GM23338 (cell line): ENCODE measurements around the gene COL4A2. TPM values are rescaled to one million over a fixed set of nuclear protein-coding genes. Genes with fewer than 3 reads are reported as not detected.

Experiments
- ATAC-seq: fragments of 200-7000 bp; cut with Tn5 transposase; 3 replicates; pipeline ENCODE4 v1.9.1; 2020
- DNase-seq: peaks from one replicate; pipeline ENCODE4 v3.0.0-alpha.2; 2015; ENCODE audit warnings: low spot score
- H2AFZ ChIP-seq: fragments of 200-600 bp; sonication (generic); 2 replicates; pipeline ENCODE4 v1.8.0; 2016; ENCODE audit warnings: antibody characterized with exemption, mild to moderate bottlenecking, moderate library complexity
- H3F3A ChIP-seq: fragments of 200-600 bp; sonication (generic); replicated peaks from 2 replicates; pipeline ENCODE4 v1.8.0; 2017; ENCODE audit warnings: antibody characterized with exemption, mixed run types, low read depth
- H3K27ac ChIP-seq: fragments of 200-600 bp; sonication (generic); 2 replicates; pipeline ENCODE4 v1.6.1; 2016; ENCODE audit warnings: low read depth
- H3K27me3 ChIP-seq: fragments of 200-600 bp; sonication (generic); 2 replicates; pipeline ENCODE4 v1.8.0; 2016; ENCODE audit warnings: mild to moderate bottlenecking, mixed run types, moderate library complexity; ENCODE audit not compliant: insufficient read depth
- H3K36me3 ChIP-seq: fragments of 200-600 bp; sonication (generic); 2 replicates; pipeline ENCODE4 v1.8.0; 2016; ENCODE audit warnings: mild to moderate bottlenecking; ENCODE audit not compliant: insufficient read depth
- H3K4me1 ChIP-seq: fragments of 200-600 bp; sonication (generic); 2 replicates; pipeline ENCODE4 v1.8.0; 2016; ENCODE audit warnings: mild to moderate bottlenecking, moderate library complexity; ENCODE audit not compliant: insufficient read depth
- H3K4me2 ChIP-seq: fragments of 200-600 bp; sonication (generic); 2 replicates; pipeline ENCODE4 v1.7.1; 2017; ENCODE audit warnings: mixed run types
- H3K4me3 ChIP-seq: fragments of 200-600 bp; sonication (generic); 2 replicates; pipeline ENCODE4 v1.6.1; 2016; ENCODE audit warnings: mixed run types
- H3K79me2 ChIP-seq: fragments of 200-600 bp; sonication (generic); replicated peaks from 2 replicates; pipeline ENCODE4 v1.8.0; 2017; ENCODE audit warnings: mild to moderate bottlenecking; ENCODE audit not compliant: insufficient read depth
- H3K9me2 ChIP-seq: fragments of 200-600 bp; sonication (generic); 2 replicates; pipeline ENCODE4 v1.8.0; 2017; ENCODE audit not compliant: insufficient read depth
- H4K20me1 ChIP-seq: fragments of 200-600 bp; sonication (generic); replicated peaks from 2 replicates; pipeline ENCODE4 v1.8.0; 2017; ENCODE audit warnings: mild to moderate bottlenecking; ENCODE audit not compliant: insufficient read depth
- H3K27ac Mint-ChIP-seq: 2 replicates; pipeline ENCODE4 v1.8.0; 2020; ENCODE audit warnings: inconsistent platforms, mild to moderate bottlenecking, moderate library complexity, mixed read lengths
- H3K27me3 Mint-ChIP-seq: 3 replicates; pipeline ENCODE4 v1.8.0; 2022; ENCODE audit warnings: low read depth, mild to moderate bottlenecking, moderate library complexity, mixed read lengths, inconsistent platforms; ENCODE audit not compliant: insufficient read depth, poor library complexity
- H3K36me3 Mint-ChIP-seq: 3 replicates; pipeline ENCODE4 v1.8.0; 2021; ENCODE audit warnings: low read depth, mild to moderate bottlenecking, inconsistent platforms, moderate library complexity, mixed read lengths
- H3K4me1 Mint-ChIP-seq: 3 replicates; pipeline ENCODE4 v1.8.0; 2020; ENCODE audit warnings: mild to moderate bottlenecking, inconsistent platforms, mixed read lengths
- H3K4me3 Mint-ChIP-seq: 3 replicates; pipeline ENCODE4 v1.8.0; 2021; ENCODE audit warnings: moderate library complexity, mild to moderate bottlenecking, inconsistent platforms, mixed read lengths
- H3K9me3 Mint-ChIP-seq: 3 replicates; pipeline ENCODE4 v1.8.0; 2020; ENCODE audit warnings: moderate library complexity, mild to moderate bottlenecking, inconsistent platforms, mixed read lengths
- CREB1 ChIP-seq: fragments of 250-450 bp; sonication (Bioruptor Pico); IDR thresholded peaks from 2 replicates; pipeline ENCODE4 v1.5.0; 2020; ENCODE audit warnings: low read depth, mild to moderate bottlenecking, moderate library complexity
- CTCF ChIP-seq, 2 experiments: fragments of 200-600 bp in 1 of 2; sonication (generic) in 1 of 2; conservative IDR thresholded peaks; 2 replicates each; pipeline versions ENCODE4 v1.5.1 to v1.6.1; 2016 to 2017; ENCODE audit warnings: antibody characterized with exemption in 2 of 2, low read depth in 2 of 2, mild to moderate bottlenecking in 2 of 2, moderate library complexity in 1 of 2
- ETS1 ChIP-seq: IDR thresholded peaks from 2 replicates; pipeline ENCODE4 v1.6.1; 2016; ENCODE audit warnings: antibody characterized with exemption
- EZH2 ChIP-seq: fragments of 200-600 bp; sonication (generic); IDR thresholded peaks from one replicate; pipeline ENCODE4 v1.8.0; 2017; ENCODE audit warnings: antibody characterized with exemption, mild to moderate bottlenecking, low read depth; ENCODE audit not compliant: unreplicated experiment
- EZH2phosphoT487 ChIP-seq: fragments of 200-600 bp; sonication (generic); IDR thresholded peaks from one replicate; pipeline ENCODE4 v1.8.1; 2018; ENCODE audit warnings: antibody characterized with exemption; ENCODE audit not compliant: unreplicated experiment
- JUNB ChIP-seq: IDR thresholded peaks from one replicate; pipeline ENCODE4 v1.6.1; 2016; ENCODE audit warnings: antibody characterized with exemption; ENCODE audit not compliant: unreplicated experiment
- POLR2AphosphoS5 ChIP-seq: IDR thresholded peaks from 2 replicates; pipeline ENCODE4 v1.6.1; 2016; ENCODE audit warnings: antibody characterized with exemption, low read depth
- REST ChIP-seq: IDR thresholded peaks from one replicate; pipeline ENCODE4 v1.6.1; 2018; ENCODE audit warnings: antibody characterized with exemption; ENCODE audit not compliant: unreplicated experiment
- STAT1 ChIP-seq: IDR thresholded peaks from one replicate; pipeline ENCODE4 v1.6.1; 2016; ENCODE audit warnings: antibody characterized with exemption; ENCODE audit not compliant: unreplicated experiment
- ZNF114 ChIP-seq: fragments of 250-450 bp; sonication (Bioruptor Pico); IDR thresholded peaks from 2 replicates; pipeline ENCODE4 v1.5.0; 2020; ENCODE audit warnings: mild to moderate bottlenecking, moderate library complexity
- ZNF462 ChIP-seq: fragments of 250-450 bp; sonication (Bioruptor Pico); IDR thresholded peaks from 2 replicates; pipeline ENCODE4 v1.5.0; 2020; ENCODE audit warnings: mild to moderate bottlenecking, moderate library complexity
- polyA plus RNA-seq: library from polyadenylated mRNA; unstranded; fragments of >200 nt; fragmentation: Nextera tagmentation; extraction: Ambion mirVana; gene quantifications from 2 replicates; pipeline ENCODE4 v1.2.1, GENCODE V29; 2016
- total RNA-seq: library from RNA; depleted of rRNA; stranded (reverse); fragments of >200 nt; shearing (Covaris generic); gene quantifications from 2 replicates; pipeline ENCODE4 v1.2.3, GENCODE V29; 2014

The COL4A2 gene
- total and polyA plus RNA-seq, 2 experiments from 2014 or later = 37.4 to 131 TPM

GRCh38 chr13:110467516-110468110 lies 160.5 kb downstream of the COL4A2 start:
- no peaks in the 10 kb centered on the region for H3F3A ChIP-seq
- no peaks in the 10 kb centered on the region for H3K79me2 ChIP-seq
- H3K27me3 ChIP-seq = no peaks in the 10 kb centered on the region
- H4K20me1 ChIP-seq = no peaks in the 10 kb centered on the region
- TF ChIP-seq EZH2phosphoT487 = no peak
- TF ChIP-seq REST = no peak
- TF ChIP-seq JUNB = no peak
- TF ChIP-seq EZH2 = no peak
- no peak for TF ChIP-seq ZNF114 (CRISPR knock-in tag)
- no peak for TF ChIP-seq CREB1 (CRISPR knock-in tag)
- TF ChIP-seq STAT1 = no peak
- no peak for TF ChIP-seq ZNF462
- no peak for TF ChIP-seq CTCF (conservative IDR thresholded peaks at IDR 0.05; ENCODE audit: low read depth in 2 of 2)
- no peak for TF ChIP-seq ETS1
- no peak for TF ChIP-seq POLR2AphosphoS5
- H3K9me2 ChIP-seq = no peaks in the 10 kb centered on the region
- H2AFZ ChIP-seq = no peak overlapping the region
- no peak overlapping the region for H3K27ac ChIP-seq
- DNase-seq (no peak), ATAC-seq (no peak)
- no peak overlapping the region for H3K27ac Mint-ChIP-seq
- no peak overlapping the region for H3K4me2 ChIP-seq
- H3K4me1 Mint-ChIP-seq = peaks cover 13% of the 10 kb centered on the region
- no peaks in the 10 kb centered on the region for H3K9me3 Mint-ChIP-seq
- H3K36me3 ChIP-seq = peaks cover 4% of the 10 kb centered on the region; the same call in 1 of the 2 replicates
- H3K36me3 Mint-ChIP-seq = peaks cover 33% of the 10 kb centered on the region
- peaks cover 8% of the 10 kb centered on the region for H3K27me3 Mint-ChIP-seq
- no peaks in the 10 kb centered on the region for H3K4me1 ChIP-seq
- no peak overlapping the region for H3K4me3 ChIP-seq
- H3K4me3 Mint-ChIP-seq = no peak overlapping the region
